Mesothelial cell of epicardium (in vitro differentiated cells): ENCODE measurements around the gene PDZRN4. TPM values are rescaled to one million over a fixed set of nuclear protein-coding genes. Genes with fewer than 3 reads are reported as not detected.

Experiments
- DNase-seq, 2 experiments: peaks; one replicate each; pipeline ENCODE4 v3.0.0; 2021; ENCODE audit warnings: low spot score in 2 of 2; ENCODE audit not compliant: unreplicated experiment in 2 of 2
- H3K27ac Mint-ChIP-seq: 2 replicates; pipeline ENCODE4 v1.8.0; 2021; ENCODE audit warnings: mixed read lengths
- H3K27me3 Mint-ChIP-seq: 2 replicates; pipeline ENCODE4 v1.8.0; 2021; ENCODE audit warnings: low read depth, mixed read lengths
- H3K36me3 Mint-ChIP-seq: 2 replicates; pipeline ENCODE4 v1.8.0; 2021; ENCODE audit warnings: mixed read lengths
- H3K4me1 Mint-ChIP-seq: 2 replicates; pipeline ENCODE4 v1.8.0; 2021; ENCODE audit warnings: mixed read lengths
- H3K4me3 Mint-ChIP-seq: 2 replicates; pipeline ENCODE4 v1.8.0; 2021; ENCODE audit warnings: mild to moderate bottlenecking, moderate library complexity, mixed read lengths
- H3K9me3 Mint-ChIP-seq: 2 replicates; pipeline ENCODE4 v1.8.0; 2021; ENCODE audit warnings: mixed read lengths
- CTCF ChIP-seq: fragments of 200-600 bp; sonication (generic); IDR thresholded peaks from one replicate; pipeline ENCODE4 v1.5.0; 2021; ENCODE audit warnings: antibody characterized with exemption; ENCODE audit not compliant: unreplicated experiment
- total RNA-seq: library from RNA; stranded (reverse); gene quantifications from 3 replicates; pipeline ENCODE4 v1.2.1, GENCODE V29; 2021

The PDZRN4 gene
- total RNA-seq, 1 donor from 2014 or later = 1.5 TPM

GRCh38 chr12:41585784-41586183, 397.7 kb downstream of the PDZRN4 start:
- H3K27ac Mint-ChIP-seq = no peak overlapping the region
- H3K36me3 Mint-ChIP-seq = no peaks in the 10 kb centered on the region
- TF ChIP-seq CTCF = no peak
- H3K4me1 Mint-ChIP-seq = peaks cover 3% of the 10 kb centered on the region
- no peak for DNase-seq
- H3K9me3 Mint-ChIP-seq = no peaks in the 10 kb centered on the region
- H3K27me3 Mint-ChIP-seq = peaks cover 1% of the 10 kb centered on the region
- no peak overlapping the region for H3K4me3 Mint-ChIP-seq

- H3K27me3 Mint-ChIP-seq = peaks cover 1% of the 10 kb centered on the region
- no peaks in the 10 kb centered on the region for H3K36me3 Mint-ChIP-seq
- no peaks in the 10 kb centered on the region for H3K9me3 Mint-ChIP-seq
- no peak for TF ChIP-seq CTCF
- H3K4me1 Mint-ChIP-seq = no peaks in the 10 kb centered on the region
- DNase-seq = no peak
- no peak overlapping the region for H3K27ac Mint-ChIP-seq
- no peak overlapping the region for H3K4me3 Mint-ChIP-seq
Measured at GRCh38 chr12:41587574-41587973, 399.5 kb downstream of the PDZRN4 start.

GRCh38 chr12:41589878-41590277, 401.8 kb downstream of the PDZRN4 start:
- Mint-ChIP-seq H3K27me3 (no peaks in the 10 kb centered on the region), H3K4me3 (no peak overlapping the region), H3K36me3 (no peaks in the 10 kb centered on the region), H3K9me3 (no peaks in the 10 kb centered on the region), H3K4me1 (no peaks in the 10 kb centered on the region), H3K27ac (no peak overlapping the region)
- TF ChIP-seq CTCF = no peak
- no peak for DNase-seq

GRCh38 chr12:41596190-41596589, 408.1 kb downstream of the PDZRN4 start:
- Mint-ChIP-seq H3K4me3 (no peak overlapping the region), H3K27me3 (no peaks in the 10 kb centered on the region), H3K27ac (no peak overlapping the region), H3K36me3 (no peaks in the 10 kb centered on the region), H3K4me1 (no peaks in the 10 kb centered on the region), H3K9me3 (peaks cover under 1% of the 10 kb centered on the region)
- TF ChIP-seq CTCF = no peak
- no peak for DNase-seq

GRCh38 chr12:41604830-41605229, 416.7 kb downstream of the PDZRN4 start:
- no peak for TF ChIP-seq CTCF
- Mint-ChIP-seq H3K27ac (no peak overlapping the region), H3K4me3 (no peak overlapping the region), H3K9me3 (peaks cover 12% of the 10 kb centered on the region), H3K4me1 (no peaks in the 10 kb centered on the region), H3K36me3 (no peaks in the 10 kb centered on the region), H3K27me3 (no peaks in the 10 kb centered on the region)
- no peak for DNase-seq
